SH-SY5Y (cell line): ENCODE measurements around the gene SYNE2.

Source experiments
- GATA2 ChIP-seq: IDR thresholded peaks from 2 replicates; pipeline ENCODE4 v1.6.1; 2011; ENCODE audit warnings: mild to moderate bottlenecking, low read depth, low read length
- GATA3 ChIP-seq: IDR thresholded peaks from 2 replicates; pipeline ENCODE4 v1.6.1; 2011; ENCODE audit warnings: low read depth, mild to moderate bottlenecking, low read length, moderate library complexity

- TF ChIP-seq GATA3 (no peak), GATA2 (no peak)
Observed at GRCh38 chr14:64117671-64118402, 265.0 kb downstream of the SYNE2 start.
